Stomach smooth muscle (tissue), 2 donors: Measurements from ENCODE around the gene OR1J2.
"Not testable (repeated sequence)": the region's sequence is repeated elsewhere in the genome, so short reads cannot be mapped to it uniquely, and the experiment has no call there.

Experiments
- H3K27ac ChIP-seq: one replicate; pipeline ENCODE4 v1.7.0; 2013; ENCODE audit warnings: mild to moderate bottlenecking, low read length, inconsistent platforms
- H3K27me3 ChIP-seq, 2 donors: one replicate each; pipeline ENCODE4 v1.7.0; 2013; ENCODE audit warnings: low read length in 2 of 2; ENCODE audit not compliant: insufficient read depth in 2 of 2, control insufficient read depth in 1 of 2
- H3K36me3 ChIP-seq, 2 donors: one replicate each; pipeline ENCODE4 v1.7.0; 2013; ENCODE audit warnings: low read length in 2 of 2; ENCODE audit not compliant: control insufficient read depth in 2 of 2, insufficient read depth in 2 of 2
- H3K4me1 ChIP-seq: one replicate; pipeline ENCODE4 v1.7.0; 2013; ENCODE audit warnings: low read length; ENCODE audit not compliant: control insufficient read depth, insufficient read depth
- H3K4me3 ChIP-seq, 2 donors: one replicate each; pipeline ENCODE4 v1.7.0; 2013; ENCODE audit warnings: low read length in 2 of 2
- H3K9ac ChIP-seq, 2 donors: one replicate each; pipeline ENCODE4 v1.7.0; 2013; ENCODE audit warnings: low read length in 2 of 2, mild to moderate bottlenecking in 1 of 2
- H3K9me3 ChIP-seq, 2 donors: one replicate each; pipeline ENCODE4 v1.7.0; 2013; ENCODE audit warnings: low read length in 2 of 2; ENCODE audit not compliant: control insufficient read depth in 2 of 2
- donor health status: healthy.
- donor health status: Pancreatic carcinoma.

Gene OR1J2

DNA sequence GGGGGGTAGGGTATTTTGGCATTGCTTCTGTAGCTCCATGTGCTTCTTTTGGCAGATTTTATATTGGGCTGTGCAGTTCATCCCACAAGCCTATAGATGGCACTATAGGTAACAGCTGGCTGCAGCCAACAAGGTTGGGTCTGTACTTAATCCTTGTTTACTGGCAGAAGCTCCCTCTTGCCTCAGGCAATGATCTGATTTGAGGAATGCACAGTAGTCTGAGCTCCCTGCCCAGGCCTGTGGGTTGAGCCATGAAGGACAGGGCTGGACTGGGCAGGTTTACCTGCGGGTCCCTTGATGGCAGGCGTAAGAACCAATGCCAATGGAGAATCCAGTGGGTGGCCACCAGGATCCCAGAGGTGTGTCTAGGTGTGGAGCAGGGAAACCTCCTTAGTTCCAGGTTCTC is 11.7 kb upstream of the OR1J2 start:
- H3K4me1 ChIP-seq, result no peaks in the 10 kb centered on the region
- H3K9ac ChIP-seq, result no peak overlapping the region
- no peaks in the 10 kb centered on the region for H3K36me3 ChIP-seq
- peaks cover 3 to 8% of the 10 kb centered on the region in 2 donors for H3K9me3 ChIP-seq
- H3K27me3 ChIP-seq, result peaks cover 0 to 2% of the 10 kb centered on the region in 2 donors
- no peak overlapping the region for H3K27ac ChIP-seq
- H3K4me3 ChIP-seq, result no peak overlapping the region

DNA sequence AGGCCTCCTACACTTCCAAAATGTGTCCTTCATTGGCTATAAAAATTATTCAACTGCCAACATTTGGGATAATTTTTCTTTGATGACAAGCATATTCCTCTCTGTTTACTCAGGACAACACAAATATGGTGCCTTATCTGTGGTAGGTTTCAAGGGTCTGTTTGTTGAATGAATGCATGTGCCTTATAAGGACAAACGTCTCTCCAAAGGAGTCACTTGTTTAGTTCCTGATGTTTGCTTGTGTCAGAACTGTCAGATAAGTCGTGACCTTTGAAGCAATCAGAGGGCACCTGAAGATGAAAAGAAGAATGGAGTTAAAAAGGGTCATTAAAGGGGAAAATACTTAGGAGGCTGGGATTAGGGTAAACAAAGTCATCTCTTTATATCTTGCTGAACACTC is 3.6 kb upstream of the OR1J2 start:
- H3K36me3 ChIP-seq, result no peaks in the 10 kb centered on the region
- H3K4me1 ChIP-seq, result no peaks in the 10 kb centered on the region
- H3K9me3 ChIP-seq, result no peaks in the 10 kb centered on the region
- H3K27ac ChIP-seq, result no peak overlapping the region
- no peaks in the 10 kb centered on the region for H3K27me3 ChIP-seq
- H3K9ac ChIP-seq, result no peak overlapping the region
- no peak overlapping the region for H3K4me3 ChIP-seq

DNA sequence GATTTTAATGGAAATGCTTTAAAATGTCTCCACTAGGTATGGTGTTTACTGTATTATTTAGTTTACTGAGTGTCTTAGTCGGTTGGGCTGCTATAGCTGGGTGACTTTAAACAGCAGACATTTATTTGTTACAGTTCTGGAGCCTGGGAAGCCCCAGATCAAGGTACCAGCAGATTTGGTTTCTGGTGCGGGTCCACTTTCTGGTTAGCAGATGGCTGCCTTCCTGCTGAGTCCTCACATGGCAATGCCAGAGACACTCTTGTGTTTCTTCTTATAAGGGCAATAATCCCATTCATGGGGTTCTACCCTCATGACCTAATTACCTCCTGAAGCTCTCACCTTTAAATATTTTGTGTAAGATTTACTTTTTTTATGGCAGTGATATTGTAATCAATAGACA is 7.6 kb downstream of the OR1J2 start:
- no peak overlapping the region for H3K9ac ChIP-seq
- no peak overlapping the region for H3K27ac ChIP-seq
- no peak overlapping the region for H3K4me3 ChIP-seq
- H3K27me3 ChIP-seq, result peaks cover 0 to 5% of the 10 kb centered on the region in 2 donors
- no peaks in the 10 kb centered on the region for H3K36me3 ChIP-seq
- H3K4me1 ChIP-seq, result no peaks in the 10 kb centered on the region
- H3K9me3 ChIP-seq, result no peaks in the 10 kb centered on the region

DNA sequence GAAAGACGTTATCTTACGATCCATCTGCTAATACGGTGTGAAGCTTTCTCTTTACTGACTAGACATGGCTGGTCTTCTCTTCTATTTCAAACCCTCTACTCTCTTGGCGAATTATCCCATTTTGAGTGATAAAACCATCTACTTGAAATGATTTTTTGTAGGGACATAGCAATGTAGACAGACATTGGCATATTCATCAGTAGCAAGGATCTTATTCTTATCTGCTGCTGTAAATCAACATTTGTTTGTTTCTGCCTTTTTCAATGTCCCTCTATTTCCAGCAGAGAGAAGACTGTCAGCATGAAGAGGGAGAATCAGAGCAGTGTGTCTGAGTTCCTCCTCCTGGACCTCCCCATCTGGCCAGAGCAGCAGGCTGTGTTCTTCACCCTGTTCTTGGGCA is 8.2 kb downstream of the OR1J2 start, which contains the start of gene OR1J4:
Gene OR1J4, plus strand, starts transcription at position 301 of the 400 bp plus-strand sequence. Its CDS starts 0 bp downstream, at position 301.
- Histone ChIP-seq H3K27me3 (peaks cover 0 to 5% of the 10 kb centered on the region in 2 donors), H3K4me3 (no peak within 1 kb of the TSS), H3K36me3 (no peaks in the 10 kb centered on the region), H3K4me1 (no peaks in the 10 kb centered on the region), H3K9me3 (no peaks in the 10 kb centered on the region), H3K27ac (no peak within 1 kb of the TSS), H3K9ac (no peak within 1 kb of the TSS)

GRCh38 chr9:122519376-122519775 is 8.8 kb downstream of the OR1J2 start:
- Histone ChIP-seq H3K36me3 (no peaks in the 10 kb centered on the region), H3K27me3 (peaks cover 0 to 5% of the 10 kb centered on the region in 2 donors), H3K9me3 (no peaks in the 10 kb centered on the region)

GRCh38 chr9:122526602-122527001 is 16.0 kb downstream of the OR1J2 start:
- H3K36me3 ChIP-seq, result no peaks in the 10 kb centered on the region
- H3K27ac ChIP-seq, result no peak overlapping the region
- H3K27me3 ChIP-seq, result peaks cover 2 to 4% of the 10 kb centered on the region in 2 donors
- no peak overlapping the region for H3K9ac ChIP-seq
- H3K4me1 ChIP-seq, result no peaks in the 10 kb centered on the region
- no peaks in the 10 kb centered on the region for H3K9me3 ChIP-seq
- no peak overlapping the region for H3K4me3 ChIP-seq

More at GRCh38 chr9:122519376-122519775, 8.8 kb downstream of the OR1J2 start:
- Histone ChIP-seq H3K4me3 (no peak overlapping the region), H3K27ac (no peak overlapping the region), H3K4me1 (no peaks in the 10 kb centered on the region), H3K9ac (no peak overlapping the region)

- Histone ChIP-seq H3K36me3 (no peaks in the 10 kb centered on the region), H3K9me3 (no peaks in the 10 kb centered on the region), H3K27ac (no peak within 1 kb of the TSS), H3K4me1 (no peaks in the 10 kb centered on the region), H3K4me3 (no peak within 1 kb of the TSS), H3K27me3 (peaks cover 2 to 4% of the 10 kb centered on the region in 2 donors), H3K9ac (no peak within 1 kb of the TSS)
Observed at GRCh38 chr9:122527193-122527592, 16.6 kb downstream of the OR1J2 start, which contains the start of gene OR1N1. TSS of gene OR1N1 (minus strand) at chr9:122527293. CDS start at chr9:122527293, 0 bp downstream.

DNA sequence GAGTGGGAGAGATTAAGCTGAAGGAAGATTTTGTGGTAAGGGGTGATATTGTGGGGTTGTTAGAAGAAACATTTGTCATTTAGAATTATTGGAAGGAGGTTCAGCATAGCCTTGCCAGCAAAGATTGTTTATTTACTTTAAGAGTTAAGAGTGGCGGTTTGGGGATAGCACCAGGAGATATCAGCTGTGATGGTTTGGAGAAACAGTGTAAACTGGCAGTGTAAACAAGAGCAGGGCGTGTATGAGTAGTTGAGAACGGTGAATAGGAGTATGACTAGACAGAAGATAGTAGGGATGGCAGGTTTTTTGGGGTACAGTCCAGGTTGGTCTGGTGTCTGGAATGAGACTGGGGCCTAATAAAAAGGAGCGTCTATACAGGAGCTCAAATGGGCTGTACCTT is 20.6 kb downstream of the OR1J2 start:
- not testable (repeated sequence) for H3K4me1 ChIP-seq, H3K36me3 ChIP-seq

GRCh38 chr9:122536134-122536533 is 25.5 kb downstream of the OR1J2 start:
- no peaks in the 10 kb centered on the region for H3K36me3 ChIP-seq
- H3K9ac ChIP-seq, result no peak overlapping the region
- no peaks in the 10 kb centered on the region for H3K27me3 ChIP-seq
- H3K9me3 ChIP-seq, result no peaks in the 10 kb centered on the region
- H3K4me3 ChIP-seq, result no peak overlapping the region
- no peak overlapping the region for H3K27ac ChIP-seq
- no peaks in the 10 kb centered on the region for H3K4me1 ChIP-seq

More for the DNA sequence above, 20.6 kb downstream of the OR1J2 start:
- not testable (repeated sequence) for H3K9ac ChIP-seq, H3K9me3 ChIP-seq, H3K27me3 ChIP-seq, H3K27ac ChIP-seq, H3K4me3 ChIP-seq

DNA sequence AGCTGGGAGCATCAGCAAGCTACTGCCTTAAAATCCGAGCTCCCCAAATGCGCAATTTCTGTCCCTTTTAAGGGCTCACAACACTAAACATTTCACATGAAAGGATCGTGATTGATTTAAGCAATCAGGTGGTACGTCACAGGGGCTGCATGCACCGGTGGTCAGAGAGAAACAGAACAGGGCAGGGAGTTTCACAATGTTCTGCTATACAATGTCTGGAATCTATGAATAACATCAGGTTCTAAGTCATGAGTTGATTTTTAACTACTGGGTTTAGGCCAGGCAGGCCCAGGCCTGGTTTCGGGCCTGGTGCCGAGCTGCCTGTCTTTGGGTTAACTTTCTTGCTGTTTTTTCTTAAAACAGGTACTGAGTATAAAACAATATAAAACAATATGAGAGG is 26.5 kb downstream of the OR1J2 start:
- H3K4me3 ChIP-seq, H3K9ac ChIP-seq, H3K9me3 ChIP-seq, H3K27me3 ChIP-seq, H3K36me3 ChIP-seq, H3K4me1 ChIP-seq, H3K27ac ChIP-seq: not testable (repeated sequence)

DNA sequence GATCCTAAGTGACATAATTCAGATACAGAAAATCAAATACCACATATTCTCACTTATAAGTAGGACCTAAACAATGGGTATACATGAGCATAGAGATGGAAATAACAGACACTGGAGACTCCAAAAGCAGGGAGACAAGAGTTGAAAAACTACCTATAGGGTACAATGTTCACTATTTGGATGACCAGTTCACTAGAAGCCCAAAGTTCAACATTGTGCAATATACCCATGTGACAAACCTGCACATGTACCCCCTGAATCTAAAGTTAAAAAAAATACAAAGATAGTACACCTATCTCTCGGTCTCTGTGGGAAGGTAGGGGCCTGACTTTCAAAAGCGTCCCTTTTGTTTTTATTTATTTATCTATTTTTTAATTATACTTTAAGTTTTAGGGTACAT is 28.2 kb downstream of the OR1J2 start:
- H3K4me3 ChIP-seq, result no peak overlapping the region

More for the DNA sequence above, 28.2 kb downstream of the OR1J2 start:
- Histone ChIP-seq H3K4me1 (no peaks in the 10 kb centered on the region), H3K9ac (no peak overlapping the region), H3K27me3 (no peaks in the 10 kb centered on the region), H3K9me3 (no peaks in the 10 kb centered on the region), H3K27ac (no peak overlapping the region), H3K36me3 (no peaks in the 10 kb centered on the region)
